Measurements from ENCODE around the gene SOSTDC1.

- TF ChIP-seq CTCF (IDR thresholded peaks at IDR 0.05) = no peak
- TF ChIP-seq POLR2A (IDR thresholded peaks at IDR 0.05) = no peak
Observed at GRCh38 chr7:16463520-16463919, 2.0 kb downstream of the SOSTDC1 start.

Data from Peyer's patch (tissue), 4 donors.